Erythroblast (primary cell): ENCODE results near the gene SFSWAP.

Experiments used
- GATA1 ChIP-seq: IDR thresholded peaks from 2 replicates; pipeline ENCODE4 v1.6.1; 2011; ENCODE audit warnings: low read depth, mild to moderate bottlenecking, control low read depth, low read length, moderate library complexity
- POLR2A ChIP-seq: IDR thresholded peaks from 2 replicates; pipeline ENCODE4 v1.6.1; 2011; ENCODE audit warnings: mild to moderate bottlenecking, low read length

GRCh38 chr12:131794061-131794460 lies 83.2 kb downstream of the SFSWAP start:
- TF ChIP-seq POLR2A = no peak
- TF ChIP-seq GATA1 = no peak
